Neural progenitor cell (in vitro differentiated cells): Measurements from ENCODE around the gene MAN1A1.

ENCODE experiments used
- EZH2 ChIP-seq: fragments of 200-600 bp; sonication (generic); IDR thresholded peaks from 2 replicates; pipeline ENCODE4 v1.6.1; 2017; ENCODE audit warnings: antibody characterized with exemption, mild to moderate bottlenecking, moderate library complexity
- TF ChIP-seq, protein P1 (sequence below): fragments of 200-600 bp; sonication (generic); IDR thresholded peaks from 2 replicates; pipeline ENCODE4 v1.5.1; 2017; ENCODE audit warnings: antibody characterized with exemption, mild to moderate bottlenecking

DNA sequence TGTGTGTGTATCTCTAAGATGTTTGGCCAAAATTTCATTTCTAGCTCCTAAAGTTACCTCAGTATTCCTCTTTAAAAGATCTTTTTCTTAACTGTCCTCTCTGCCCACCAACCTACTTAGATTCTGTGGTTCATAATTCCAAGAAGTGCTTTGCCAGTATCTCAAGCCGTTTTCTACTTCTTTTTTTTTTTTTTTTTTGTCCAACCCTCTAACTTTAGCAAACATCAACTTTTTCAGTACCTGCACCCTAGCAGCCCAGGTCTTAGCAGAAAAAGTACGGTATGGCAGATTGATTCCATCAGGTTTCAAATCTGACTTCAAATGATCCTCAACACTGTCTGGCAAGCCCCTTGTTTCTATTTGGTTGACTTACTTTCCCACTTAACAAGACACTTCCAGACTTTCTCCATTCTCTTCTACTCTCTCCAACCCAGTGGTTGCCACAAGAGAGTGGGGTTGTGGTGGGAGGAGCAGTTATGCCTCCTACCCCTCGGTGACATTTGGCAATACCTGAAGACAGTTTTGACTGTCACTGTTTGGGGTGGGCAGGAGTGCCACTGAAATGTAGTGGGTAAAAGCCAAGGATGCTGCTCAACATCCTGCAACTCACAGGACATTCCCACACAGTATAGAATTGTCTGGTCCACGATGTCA lies 10.8 kb upstream of the MAN1A1 start:
- TF ChIP-seq, protein P1, sequence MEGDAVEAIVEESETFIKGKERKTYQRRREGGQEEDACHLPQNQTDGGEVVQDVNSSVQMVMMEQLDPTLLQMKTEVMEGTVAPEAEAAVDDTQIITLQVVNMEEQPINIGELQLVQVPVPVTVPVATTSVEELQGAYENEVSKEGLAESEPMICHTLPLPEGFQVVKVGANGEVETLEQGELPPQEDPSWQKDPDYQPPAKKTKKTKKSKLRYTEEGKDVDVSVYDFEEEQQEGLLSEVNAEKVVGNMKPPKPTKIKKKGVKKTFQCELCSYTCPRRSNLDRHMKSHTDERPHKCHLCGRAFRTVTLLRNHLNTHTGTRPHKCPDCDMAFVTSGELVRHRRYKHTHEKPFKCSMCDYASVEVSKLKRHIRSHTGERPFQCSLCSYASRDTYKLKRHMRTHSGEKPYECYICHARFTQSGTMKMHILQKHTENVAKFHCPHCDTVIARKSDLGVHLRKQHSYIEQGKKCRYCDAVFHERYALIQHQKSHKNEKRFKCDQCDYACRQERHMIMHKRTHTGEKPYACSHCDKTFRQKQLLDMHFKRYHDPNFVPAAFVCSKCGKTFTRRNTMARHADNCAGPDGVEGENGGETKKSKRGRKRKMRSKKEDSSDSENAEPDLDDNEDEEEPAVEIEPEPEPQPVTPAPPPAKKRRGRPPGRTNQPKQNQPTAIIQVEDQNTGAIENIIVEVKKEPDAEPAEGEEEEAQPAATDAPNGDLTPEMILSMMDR = no peak
- no peak for TF ChIP-seq EZH2
